Spinal cord (tissue), 4 donors: ENCODE results near the gene DAAM2. TPM values are rescaled to one million over a fixed set of nuclear protein-coding genes. Genes with fewer than 3 reads are reported as not detected.

ENCODE experiments used
- polyA plus RNA-seq, 2 donors: library from polyadenylated mRNA; unstranded; fragments of 120-200 nt; gene quantifications; one replicate each; pipeline ENCODE4 v1.2.1, GENCODE V29; 2013; ENCODE audit not compliant: insufficient read length in 2 of 2
- total RNA-seq, 2 donors: library from RNA; depleted of rRNA in 1 of 2; stranded (reverse); fragments of 120-200 nt in 1 of 2; fragments of >200 nt in 1 of 2; gene quantifications; one replicate each; pipeline versions ENCODE4 v1.2.3 to v1.2.4, GENCODE V29; 2013 to 2014

DAAM2 gene
- total and polyA plus RNA-seq, 4 donors: 79.5 to 159 (median 107) TPM

Other genes starting within 250 kb of the DAAM2 start
- gene KIF6, start 67.0 kb upstream of the DAAM2 start, total RNA-seq: 1 to 10 TPM; 2.0 to 4.8 TPM
- gene KIF6, start 67.0 kb upstream of the DAAM2 start, polyA plus RNA-seq: 1 to 10 TPM; 2.4 to 3.3 TPM
- gene MOCS1, start 142.1 kb downstream of the DAAM2 start, total RNA-seq: 10 to 100 TPM in 1 of 2 donors, 1 to 10 TPM in 1; 9.6 to 11.6 TPM
- gene MOCS1, start 142.1 kb downstream of the DAAM2 start, polyA plus RNA-seq: 10 to 100 TPM; 13.5 to 15.4 TPM